Effector memory CD8-positive, alpha-beta T cell (primary cell): Measurements from ENCODE around the gene CRY1.
"Not testable (repeated sequence)": the region's sequence is repeated elsewhere in the genome, so short reads cannot be mapped to it uniquely, and the experiment has no call there.

ENCODE experiments used
- ATAC-seq: fragments of 150-1000 bp; cut with Tn5 transposase; replicated peaks from 2 replicates; pipeline ENCODE4 v1.10.0; 2021; ENCODE audit warnings: mild to moderate bottlenecking, moderate library complexity
- DNase-seq, 3 experiments: peaks; one replicate each; pipeline ENCODE4 v3.0.0; 2021
- H3K27ac Mint-ChIP-seq, 2 donors: one replicate each; pipeline ENCODE4 v1.8.0; 2022; ENCODE audit warnings: mild to moderate bottlenecking in 2 of 2, mixed read lengths in 2 of 2, moderate library complexity in 2 of 2
- H3K27me3 Mint-ChIP-seq, 2 donors: one replicate each; pipeline ENCODE4 v1.8.0; 2022; ENCODE audit warnings: mixed read lengths in 2 of 2
- H3K36me3 Mint-ChIP-seq: one replicate; pipeline ENCODE4 v1.8.0; 2022; ENCODE audit warnings: mild to moderate bottlenecking, moderate library complexity, mixed read lengths; ENCODE audit not compliant: insufficient read depth
- H3K4me1 Mint-ChIP-seq, 2 donors: one replicate each; pipeline ENCODE4 v1.8.0; 2022; ENCODE audit warnings: low read depth in 2 of 2, mixed read lengths in 2 of 2
- H3K4me3 Mint-ChIP-seq, 2 donors: one replicate each; pipeline ENCODE4 v1.8.0; 2022; ENCODE audit warnings: mild to moderate bottlenecking in 2 of 2, mixed read lengths in 2 of 2, moderate library complexity in 2 of 2
- H3K9me3 Mint-ChIP-seq, 2 donors: one replicate each; pipeline ENCODE4 v1.8.0; 2022; ENCODE audit warnings: mixed read lengths in 2 of 2

Gene CRY1

DNA sequence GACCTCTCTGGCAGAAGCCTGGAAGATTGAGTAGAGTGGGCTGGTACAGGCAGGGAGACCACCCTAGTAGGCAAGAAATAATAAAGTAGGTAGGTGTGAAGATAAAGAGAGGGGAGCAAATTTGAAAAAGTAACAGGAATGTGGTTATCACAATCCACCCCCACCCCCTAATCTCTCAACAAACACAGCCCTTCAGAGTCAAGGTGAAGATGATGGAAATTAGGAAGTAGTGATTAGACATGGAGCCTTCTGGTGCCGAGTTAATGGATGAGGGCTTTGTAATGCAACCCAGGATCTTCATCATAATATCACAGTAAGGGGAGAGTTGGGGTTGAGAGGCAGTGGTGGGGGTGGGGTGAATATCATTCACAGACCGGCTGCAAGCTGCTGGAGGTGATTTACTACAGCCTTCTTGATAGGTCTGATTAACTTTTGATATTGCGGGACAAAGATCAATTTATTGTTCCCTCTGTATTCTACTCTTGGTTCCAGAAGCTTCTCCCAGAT, 29.2 kb upstream of the CRY1 start:
- Mint-ChIP-seq H3K27me3 (peaks cover 36 to 40% of the 10 kb centered on the region in 2 donors), H3K27ac (no peak overlapping the region), H3K9me3 (no peaks in the 10 kb centered on the region), H3K4me1 (no peaks in the 10 kb centered on the region), H3K36me3 (no peaks in the 10 kb centered on the region), H3K4me3 (no peak overlapping the region)
- ATAC-seq (no peak), DNase-seq (no peak)

DNA sequence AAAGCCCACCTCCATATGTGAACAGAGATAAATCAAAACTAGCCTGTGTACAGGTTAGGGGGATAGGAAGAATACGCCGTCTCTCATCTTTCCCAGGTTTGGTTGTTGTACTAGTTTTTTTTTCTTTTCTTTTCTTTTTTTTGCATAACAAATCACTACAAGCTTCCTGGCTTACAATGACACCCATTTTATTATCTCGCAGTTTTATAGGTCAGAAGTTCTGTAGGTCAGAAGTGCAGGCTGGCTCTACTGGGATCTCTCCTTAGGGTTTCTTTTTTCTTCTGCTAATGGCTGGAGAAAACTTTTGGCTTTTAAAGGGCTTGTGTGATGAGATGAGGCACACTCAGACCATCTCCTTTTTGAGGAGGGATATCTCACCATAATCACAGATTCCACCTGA, 25.7 kb upstream of the CRY1 start:
- Mint-ChIP-seq H3K36me3 (no peaks in the 10 kb centered on the region), H3K4me1 (no peaks in the 10 kb centered on the region), H3K9me3 (no peaks in the 10 kb centered on the region), H3K27ac (no peak overlapping the region), H3K27me3 (peaks cover 33 to 41% of the 10 kb centered on the region in 2 donors), H3K4me3 (no peak overlapping the region)
- DNase-seq (no peak), ATAC-seq (no peak)

DNA sequence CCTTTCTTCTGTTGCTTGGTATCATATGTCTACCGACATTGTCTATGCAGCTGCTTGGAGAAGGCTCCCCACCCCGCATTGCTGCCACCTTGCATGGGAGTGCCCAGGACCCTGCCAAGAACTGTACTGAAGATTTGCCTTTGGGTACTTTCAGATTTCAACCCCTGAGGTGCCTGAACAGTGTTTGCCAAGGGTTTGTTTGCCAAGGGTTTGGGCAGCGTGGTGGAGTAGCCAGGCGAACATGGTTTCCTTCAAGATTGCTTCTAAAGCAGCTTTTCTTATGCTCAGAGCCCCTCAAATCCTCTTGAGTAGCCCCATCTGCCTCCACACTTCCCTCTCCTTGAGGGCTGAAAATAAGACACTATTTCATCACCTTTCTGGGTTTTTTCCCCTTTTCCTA, 25.3 kb upstream of the CRY1 start:
- Mint-ChIP-seq H3K4me1 (no peaks in the 10 kb centered on the region), H3K27me3 (peaks cover 32 to 41% of the 10 kb centered on the region in 2 donors), H3K36me3 (no peaks in the 10 kb centered on the region), H3K9me3 (no peaks in the 10 kb centered on the region), H3K27ac (no peak overlapping the region), H3K4me3 (no peak overlapping the region)
- DNase-seq = no peak
- no peak for ATAC-seq

DNA sequence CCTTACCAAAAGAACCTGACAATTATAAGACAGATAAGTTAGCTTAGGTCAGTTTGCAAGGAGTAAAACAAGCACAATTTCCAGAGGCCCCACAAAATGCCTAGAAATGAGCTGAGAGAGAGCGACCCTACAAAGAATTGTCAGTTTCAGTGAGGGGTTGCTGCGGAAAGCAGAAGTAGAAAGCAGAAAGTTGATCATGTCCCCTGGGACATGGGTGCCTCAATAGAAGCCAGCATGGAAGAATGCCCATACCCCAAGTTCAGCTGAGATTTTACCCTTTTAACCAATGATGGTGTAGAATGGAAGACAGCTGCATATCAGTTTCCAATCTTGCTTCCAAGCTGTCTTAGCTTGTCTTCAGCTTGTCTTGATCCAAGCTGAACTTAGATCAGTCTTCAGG, 21.8 kb upstream of the CRY1 start:
- no peaks in the 10 kb centered on the region for H3K9me3 Mint-ChIP-seq
- no peaks in the 10 kb centered on the region for H3K4me1 Mint-ChIP-seq
- ATAC-seq = no peak
- no peak overlapping the region for H3K4me3 Mint-ChIP-seq
- H3K27me3 Mint-ChIP-seq = peaks cover 29 to 43% of the 10 kb centered on the region in 2 donors
- H3K36me3 Mint-ChIP-seq = no peaks in the 10 kb centered on the region
- no peak overlapping the region for H3K27ac Mint-ChIP-seq
- no peak for DNase-seq

DNA sequence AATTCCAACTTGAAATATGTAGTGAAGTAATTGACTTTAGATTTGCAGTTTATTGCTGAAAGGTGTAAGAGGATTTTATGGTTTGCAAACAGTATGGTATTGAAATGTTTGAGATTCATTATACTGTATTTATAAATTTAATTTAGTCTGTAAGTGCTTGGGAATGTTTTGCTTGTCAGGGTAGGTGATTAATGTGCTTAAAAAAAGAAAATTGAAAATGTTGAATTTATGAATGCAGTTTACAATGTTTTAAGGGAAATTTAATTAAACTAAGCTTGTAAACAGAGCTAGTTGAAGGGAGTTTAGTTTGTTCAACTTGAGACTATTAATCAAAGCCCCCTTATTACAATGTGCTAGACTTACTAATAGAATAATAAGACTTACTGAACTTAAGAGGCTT, 18.0 kb upstream of the CRY1 start:
- H3K4me3 Mint-ChIP-seq = no peak overlapping the region
- no peak for ATAC-seq
- H3K27me3 Mint-ChIP-seq = peaks cover 28 to 56% of the 10 kb centered on the region in 2 donors
- no peak for DNase-seq
- H3K27ac Mint-ChIP-seq = no peak overlapping the region
- H3K9me3 Mint-ChIP-seq = no peaks in the 10 kb centered on the region
- no peaks in the 10 kb centered on the region for H3K36me3 Mint-ChIP-seq
- H3K4me1 Mint-ChIP-seq = no peaks in the 10 kb centered on the region

DNA sequence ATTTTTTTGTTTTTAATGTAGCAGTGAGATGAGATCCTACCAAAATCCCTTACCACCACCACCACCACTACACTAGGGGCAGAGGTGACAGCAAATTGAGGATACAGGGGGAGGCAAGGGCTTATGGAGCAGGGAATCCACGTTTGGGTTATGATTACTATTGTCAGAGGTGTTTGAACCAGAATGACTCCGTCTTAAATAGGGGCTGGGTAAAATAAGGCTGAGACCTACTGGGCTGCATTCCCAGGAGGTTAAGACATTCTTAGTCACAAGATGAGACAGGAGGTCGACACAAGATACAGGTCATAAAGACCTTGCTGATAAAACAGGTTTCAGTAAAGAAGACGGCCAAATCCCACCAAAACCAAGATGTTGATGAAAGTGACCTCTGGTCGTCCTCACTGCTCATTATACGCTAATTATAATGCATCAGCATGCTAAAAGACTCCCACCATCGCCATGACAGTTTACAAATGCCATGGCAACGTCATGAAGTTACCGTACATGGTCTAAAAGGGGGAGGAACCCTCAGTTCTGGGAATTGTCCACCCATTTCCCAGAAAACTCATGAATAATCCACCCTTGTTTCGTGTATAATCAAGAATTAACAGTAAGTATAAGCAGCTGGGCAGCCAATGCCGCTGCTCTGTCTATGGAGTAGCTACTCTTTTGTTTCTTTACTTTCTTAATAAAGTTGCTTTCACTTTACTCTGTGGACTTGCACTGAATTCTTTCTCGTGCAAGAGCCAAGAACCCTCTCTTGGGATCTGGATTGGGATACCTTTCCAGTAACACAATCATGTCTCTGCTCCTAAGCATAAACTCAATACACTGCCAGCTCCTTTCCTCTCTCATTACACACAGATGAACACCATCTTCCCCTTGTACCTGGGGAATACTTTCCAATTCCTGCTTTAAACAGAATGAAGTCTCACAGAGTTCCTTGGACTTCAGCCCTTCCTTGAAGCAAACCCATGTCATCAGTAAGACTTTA, 16.7 kb upstream of the CRY1 start:
- Mint-ChIP-seq H3K4me1 (no peaks in the 10 kb centered on the region), H3K4me3 (no peak overlapping the region), H3K36me3 (peaks cover 3% of the 10 kb centered on the region), H3K27ac (no peak overlapping the region), H3K27me3 (peaks cover 38 to 54% of the 10 kb centered on the region in 2 donors), H3K9me3 (no peaks in the 10 kb centered on the region)
- no peak for ATAC-seq
- no peak for DNase-seq

DNA sequence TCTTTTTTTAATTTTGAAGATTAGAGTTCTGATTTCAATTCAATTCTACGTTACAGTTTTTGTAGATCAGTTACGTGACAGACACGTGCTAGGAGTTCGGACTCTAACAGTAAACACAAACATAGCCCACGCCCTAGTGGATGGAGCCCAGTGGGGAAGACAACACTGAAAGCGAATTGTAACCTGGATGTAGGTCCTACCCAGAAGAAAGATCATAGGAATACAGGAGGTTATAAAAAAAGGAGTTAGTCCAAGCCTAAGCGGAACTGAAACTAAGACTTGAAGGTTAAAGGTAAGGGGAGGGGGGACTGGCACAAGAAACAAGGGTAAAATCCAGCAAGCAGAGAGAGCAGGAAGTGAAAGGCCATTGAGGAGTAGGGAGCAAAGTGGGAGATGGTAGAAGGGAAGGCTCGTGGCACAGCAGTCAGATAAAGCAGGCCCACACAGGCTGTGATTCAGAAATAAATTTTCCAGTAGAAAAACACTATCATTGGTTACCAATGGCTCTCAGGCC, 15.7 kb upstream of the CRY1 start:
- H3K36me3 Mint-ChIP-seq = peaks cover 3% of the 10 kb centered on the region
- no peak for DNase-seq
- no peaks in the 10 kb centered on the region for H3K4me1 Mint-ChIP-seq
- H3K27ac Mint-ChIP-seq = no peak overlapping the region
- no peak overlapping the region for H3K4me3 Mint-ChIP-seq
- H3K27me3 Mint-ChIP-seq = peaks cover 38 to 51% of the 10 kb centered on the region in 2 donors
- ATAC-seq = no peak
- H3K9me3 Mint-ChIP-seq = no peaks in the 10 kb centered on the region

DNA sequence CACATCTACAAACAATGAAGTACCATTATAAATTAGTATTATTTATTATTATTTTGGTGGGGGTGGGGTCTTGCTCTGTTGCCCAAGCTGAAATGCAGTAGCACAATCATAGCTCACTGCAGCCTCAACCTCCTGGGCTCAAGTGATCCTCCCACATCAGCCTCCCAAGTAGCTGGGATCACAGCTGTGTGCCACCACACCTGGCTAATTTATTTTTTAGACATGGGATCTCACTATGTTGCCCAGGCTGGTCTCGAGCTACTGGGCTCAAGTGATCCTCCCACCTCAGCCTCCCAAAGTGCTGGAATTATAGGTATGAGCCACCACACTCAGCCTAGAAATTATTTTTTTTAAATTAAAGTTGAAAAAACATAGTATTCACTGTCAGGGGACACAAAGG, 15.0 kb upstream of the CRY1 start:
- H3K27ac Mint-ChIP-seq, DNase-seq, H3K9me3 Mint-ChIP-seq, H3K36me3 Mint-ChIP-seq, ATAC-seq, H3K4me3 Mint-ChIP-seq, H3K4me1 Mint-ChIP-seq: not testable (repeated sequence)
- peaks cover 33 to 44% of the 10 kb centered on the region in 2 donors for H3K27me3 Mint-ChIP-seq

DNA sequence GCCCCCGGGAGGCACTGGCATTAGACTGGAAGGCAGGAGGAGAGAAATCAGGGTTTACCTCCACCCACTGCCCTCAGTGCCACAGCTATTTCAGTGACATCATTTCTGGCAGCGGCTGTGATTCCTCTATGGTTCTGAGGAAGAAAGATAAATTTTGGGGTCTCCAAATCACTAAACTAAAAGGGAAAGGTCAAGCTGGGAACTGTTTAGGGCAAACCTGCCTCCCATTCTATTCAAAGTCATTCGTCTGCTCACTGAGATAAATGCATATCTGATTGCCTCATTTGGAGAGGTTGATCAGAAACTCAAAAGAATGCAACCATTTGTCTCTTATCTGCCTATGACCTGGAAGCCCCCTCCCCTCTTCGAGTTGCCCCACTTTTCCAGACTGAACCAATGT, 14.0 kb upstream of the CRY1 start:
- Mint-ChIP-seq H3K4me3 (no peak overlapping the region), H3K4me1 (no peaks in the 10 kb centered on the region), H3K27me3 (peaks cover 26 to 35% of the 10 kb centered on the region in 2 donors), H3K9me3 (no peaks in the 10 kb centered on the region), H3K36me3 (peaks cover 3% of the 10 kb centered on the region), H3K27ac (no peak overlapping the region)
- ATAC-seq (no peak), DNase-seq (no peak)

DNA sequence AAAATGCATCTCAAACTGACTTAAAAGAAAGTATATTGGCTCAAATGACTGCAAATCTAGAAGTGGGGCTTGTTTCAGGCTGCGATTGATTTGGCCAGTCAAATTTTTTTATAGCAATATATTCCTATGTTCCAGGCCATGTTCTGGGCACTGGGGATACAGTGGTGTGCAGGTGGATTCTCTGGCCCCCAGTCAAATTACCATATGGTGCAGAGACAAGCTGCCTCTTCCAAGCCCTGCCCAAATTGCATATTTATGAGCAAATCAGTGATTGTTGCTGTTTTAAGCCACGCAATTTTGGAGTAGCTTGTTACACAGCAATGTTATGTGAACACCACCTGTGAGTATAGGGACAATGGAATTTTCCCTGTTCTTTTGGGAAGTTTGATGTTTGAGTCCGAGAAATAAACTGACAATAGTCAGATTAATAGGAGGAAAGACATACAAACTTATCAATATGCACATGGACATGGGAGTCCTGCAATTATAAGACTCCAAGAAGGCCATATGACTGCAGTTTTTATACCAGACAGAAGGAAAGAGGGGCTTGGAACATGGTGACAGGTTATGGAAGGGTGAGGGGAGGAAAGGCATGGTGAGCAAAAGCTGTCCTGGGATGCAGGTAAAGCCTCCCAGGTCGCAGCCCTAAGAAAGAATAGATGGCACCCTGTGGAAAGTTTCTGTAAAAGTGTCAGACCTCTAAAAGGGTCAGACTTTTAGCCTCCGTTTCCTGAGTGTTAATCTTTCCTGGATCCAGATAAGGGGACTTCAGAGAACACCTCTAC, 13.1 kb upstream of the CRY1 start:
- ATAC-seq = no peak
- Mint-ChIP-seq H3K27me3 (peaks cover 25 to 31% of the 10 kb centered on the region in 2 donors), H3K36me3 (peaks cover 3% of the 10 kb centered on the region), H3K4me1 (no peaks in the 10 kb centered on the region), H3K9me3 (no peaks in the 10 kb centered on the region), H3K4me3 (no peak overlapping the region), H3K27ac (no peak overlapping the region)
- no peak for DNase-seq

DNA sequence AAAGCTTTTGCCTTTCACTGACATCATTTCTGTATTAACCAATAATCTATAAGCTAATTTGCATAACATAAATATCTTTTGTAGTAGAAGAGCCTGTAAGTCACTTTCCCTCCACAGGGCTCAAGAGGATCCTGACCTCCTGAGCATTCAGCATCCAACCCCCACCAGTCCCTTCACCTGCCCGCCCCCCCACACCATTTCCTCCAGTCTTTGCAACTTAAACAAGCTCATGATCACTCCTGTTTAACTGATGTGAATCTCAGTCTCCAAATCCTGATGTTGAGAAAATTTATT, 12.0 kb upstream of the CRY1 start:
- Mint-ChIP-seq H3K4me3 (no peak overlapping the region), H3K27me3 (peaks cover 29 to 35% of the 10 kb centered on the region in 2 donors), H3K27ac (no peak overlapping the region), H3K9me3 (no peaks in the 10 kb centered on the region), H3K36me3 (peaks cover 3% of the 10 kb centered on the region), H3K4me1 (no peaks in the 10 kb centered on the region)
- DNase-seq (no peak), ATAC-seq (peak; percentile 24)

DNA sequence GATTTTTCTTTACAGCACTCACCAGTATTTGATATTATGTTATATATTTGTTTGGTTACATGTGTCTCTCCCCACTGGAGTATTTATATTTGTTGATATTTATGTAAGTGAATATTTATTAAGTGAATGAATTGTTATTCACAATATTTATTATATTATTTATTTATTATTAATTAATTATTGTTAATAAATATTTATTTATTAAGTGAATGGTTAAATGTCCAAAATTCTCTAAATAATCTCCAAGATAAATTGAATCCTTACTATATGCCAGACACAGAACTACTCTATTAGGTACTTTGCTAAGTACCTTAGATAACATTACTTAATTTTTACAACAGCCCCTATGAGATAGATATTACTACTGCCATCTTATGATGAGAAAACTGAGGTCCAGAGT, 10.2 kb upstream of the CRY1 start:
- H3K4me3 Mint-ChIP-seq = no peak overlapping the region
- peak overlapping the region in 1 of 2 donors; percentile 10 for H3K27ac Mint-ChIP-seq
- ATAC-seq = no peak
- peaks cover 24 to 30% of the 10 kb centered on the region in 2 donors for H3K27me3 Mint-ChIP-seq
- no peak for DNase-seq
- no peaks in the 10 kb centered on the region for H3K9me3 Mint-ChIP-seq
- H3K4me1 Mint-ChIP-seq = no peaks in the 10 kb centered on the region
- H3K36me3 Mint-ChIP-seq = peaks cover 3% of the 10 kb centered on the region

DNA sequence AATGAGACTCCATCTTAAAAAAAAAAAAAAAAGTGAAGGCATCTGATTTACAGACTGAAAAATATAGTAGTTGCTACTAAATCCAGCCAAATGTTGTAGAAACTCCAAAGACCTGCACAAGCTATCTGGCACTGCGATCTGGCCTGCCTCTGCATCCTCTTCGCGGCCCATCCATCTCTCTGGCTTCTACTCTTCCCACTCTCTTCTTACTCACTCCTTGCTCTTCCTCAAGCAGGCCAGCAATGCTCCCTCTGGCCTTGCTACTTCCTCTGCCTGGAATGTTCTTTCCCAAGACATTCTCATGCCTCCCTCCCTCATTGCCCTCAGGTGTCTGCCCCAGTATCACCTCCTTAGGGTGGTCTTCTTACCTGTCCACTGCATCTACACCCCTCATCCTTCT, 9.7 kb upstream of the CRY1 start:
- Mint-ChIP-seq H3K27ac (peak overlapping the region in 1 of 2 donors; percentile 10), H3K4me1 (no peaks in the 10 kb centered on the region), H3K9me3 (no peaks in the 10 kb centered on the region), H3K27me3 (peaks cover 26 to 34% of the 10 kb centered on the region in 2 donors), H3K4me3 (no peak overlapping the region), H3K36me3 (peaks cover 3% of the 10 kb centered on the region)
- DNase-seq = no peak
- ATAC-seq = no peak
